Prostate gland (tissue), 2 donors: Measurements from ENCODE around the gene AANAT.

Source experiments
- CTCF ChIP-seq, 4 experiments: fragments of 200-600 bp in 2 of 4; fragments of 450-650 bp in 2 of 4; sonication (generic) in 2 of 4; IDR thresholded peaks; 1 replicate in 3 of 4; 2 replicates in 1 of 4; pipeline ENCODE4 v1.5.1; 2016 to 2019; ENCODE audit warnings: antibody characterized with exemption in 4 of 4, mild to moderate bottlenecking in 2 of 4, moderate library complexity in 2 of 4
- POLR2A ChIP-seq: fragments of 450-650 bp; IDR thresholded peaks from one replicate; pipeline ENCODE4 v1.6.1; 2016; ENCODE audit warnings: antibody characterized with exemption, mild to moderate bottlenecking

- no peak for TF ChIP-seq CTCF (IDR thresholded peaks at IDR 0.05)
- no peak for TF ChIP-seq POLR2A
Measured at GRCh38 chr17:76504117-76504516, 36.7 kb downstream of the AANAT start.
